ENCODE data around the gene DNAH1. TPM values are rescaled to one million over a fixed set of nuclear protein-coding genes. Genes with fewer than 3 reads are reported as not detected.
A peak's percentile ranks its signal among the peaks of the same experiment; 100 is the strongest.

The DNAH1 gene
- total and polyA plus RNA-seq, 10 donors: 4.9 to 35.8 (median 24.6) TPM

GRCh38 chr3:52402706-52403270 lies 86.7 kb downstream of the DNAH1 start:
- H3K4me1 ChIP-seq: peaks cover 1 to 31% (median 6%) of the 10 kb centered on the region in 6 donors
- no peak overlapping the region for H3K4me3 ChIP-seq
- no peak for TF ChIP-seq POLR2A (IDR thresholded peaks at IDR 0.05)
- no peak for TF ChIP-seq CTCF (IDR thresholded peaks at IDR 0.05 in 8 of 11, conservative IDR thresholded peaks at IDR 0.05 in 3 of 11)
- TF ChIP-seq POLR2AphosphoS5 (IDR thresholded peaks at IDR 0.05): no peak
- H3K27ac ChIP-seq: no peak overlapping the region
- H3K36me3 ChIP-seq: peaks cover 0 to 100% (median 77%) of the 10 kb centered on the region in 6 donors
- no peaks in the 10 kb centered on the region for H3K9me3 ChIP-seq
- 92 to 97% (median 93%) methylated on average over 11 of the region's 11 CpGs for WGBS, 5 donors
- intact Hi-C loops (cut with DNase I; ENCODE audit: low total_unique reads): no loop called here
- peak; percentile 48 for DNase-seq
- H3K27me3 ChIP-seq (replicated peaks in 1 of 7): no peaks in the 10 kb centered on the region

- DNase-seq: peak; percentile 56
- intact Hi-C loops (cut with DNase I; ENCODE audit: low total_unique reads): no loop called here
- Histone ChIP-seq H3K36me3 (peaks cover 0 to 100% (median 79%) of the 10 kb centered on the region in 6 donors), H3K27ac (no peak overlapping the region), H3K4me3 (no peak overlapping the region), H3K9me3 (no peaks in the 10 kb centered on the region), H3K27me3 (replicated peaks in 1 of 7) (no peaks in the 10 kb centered on the region), H3K4me1 (peaks cover 6 to 36% (median 12%) of the 10 kb centered on the region in 6 donors)
- TF ChIP-seq CTCF (IDR thresholded peaks at IDR 0.05 in 8 of 11, conservative IDR thresholded peaks at IDR 0.05 in 3 of 11): no peak
- TF ChIP-seq POLR2AphosphoS5 (IDR thresholded peaks at IDR 0.05): peak in 2 of 3 donors; percentile 12 to 63
- 95 to 97% (median 96%) methylated on average over 7 to 19 of the region's 19 CpGs for WGBS, 5 donors
Measured at GRCh38 chr3:52403271-52403841, 87.2 kb downstream of the DNAH1 start.

GRCh38 chr3:52403955-52404354 lies 87.8 kb downstream of the DNAH1 start:
- Histone ChIP-seq H3K27me3 (replicated peaks in 1 of 7) (no peaks in the 10 kb centered on the region), H3K9me3 (no peaks in the 10 kb centered on the region), H3K27ac (no peak overlapping the region), H3K4me3 (no peak overlapping the region), H3K36me3 (peaks cover 0 to 99% (median 78%) of the 10 kb centered on the region in 6 donors), H3K4me1 (peaks cover 12 to 42% (median 18%) of the 10 kb centered on the region in 6 donors)
- intact Hi-C loops (cut with DNase I; ENCODE audit: low total_unique reads): no loop called here
- peak; percentile 49 for DNase-seq
- TF ChIP-seq POLR2A (IDR thresholded peaks at IDR 0.05) (no peak), CTCF (IDR thresholded peaks at IDR 0.05 in 8 of 11, conservative IDR thresholded peaks at IDR 0.05 in 3 of 11) (no peak), POLR2AphosphoS5 (IDR thresholded peaks at IDR 0.05) (no peak)
- 81 to 89% (median 86%) methylated on average over 3 of the region's 3 CpGs for WGBS, 5 donors

- TF ChIP-seq CTCF (IDR thresholded peaks at IDR 0.05 in 8 of 11, conservative IDR thresholded peaks at IDR 0.05 in 3 of 11): no peak
- TF ChIP-seq POLR2A (IDR thresholded peaks at IDR 0.05): no peak
- no peak for TF ChIP-seq POLR2AphosphoS5 (IDR thresholded peaks at IDR 0.05)
Measured at GRCh38 chr3:52404391-52404790, 88.3 kb downstream of the DNAH1 start.

More at GRCh38 chr3:52404391-52404790, 88.3 kb downstream of the DNAH1 start:
- Histone ChIP-seq H3K9me3 (no peaks in the 10 kb centered on the region), H3K4me1 (peaks cover 16 to 47% (median 22%) of the 10 kb centered on the region in 6 donors), H3K4me3 (no peak overlapping the region), H3K36me3 (peaks cover 0 to 95% (median 78%) of the 10 kb centered on the region in 6 donors), H3K27me3 (replicated peaks in 1 of 7) (no peaks in the 10 kb centered on the region), H3K27ac (no peak overlapping the region)
- peak; percentile 53 for DNase-seq
- intact Hi-C loops (cut with DNase I; ENCODE audit: low total_unique reads): no loop called here
- 90 to 100% (median 95%) methylated on average over 4 to 10 of the region's 10 CpGs for WGBS, 5 donors
